Spleen (tissue), 7 donors: Measurements from ENCODE around the gene ANKFN1.

ENCODE experiments used
- POLR2A ChIP-seq, 3 donors: fragments of 450-650 bp; IDR thresholded peaks; one replicate each; pipeline ENCODE4 v1.5.1; 2017; ENCODE audit warnings: antibody characterized with exemption in 3 of 3, mild to moderate bottlenecking in 1 of 3
- POLR2AphosphoS5 ChIP-seq, 3 donors: sonication (generic); formaldehyde crosslinking; IDR thresholded peaks; one replicate each; pipeline ENCODE4 v1.5.1; 2017; ENCODE audit warnings: antibody characterized with exemption in 3 of 3
- TF ChIP-seq, protein P1 (sequence below), 11 experiments: fragments of 200-600 bp in 7 of 11; fragments of 450-650 bp in 4 of 11; sonication (generic) in 4 of 11; IDR thresholded peaks in 8 of 11; conservative IDR thresholded peaks in 3 of 11; 1 replicate in 7 of 11; 2 replicates in 4 of 11; pipeline versions ENCODE4 v1.4.0 to v1.8.0; 2016 to 2021; ENCODE audit warnings: antibody characterized with exemption in 11 of 11, inconsistent platforms in 4 of 11, mild to moderate bottlenecking in 1 of 11
- donor health status: DM: no; HTN: no; CAD: no; lungs with moderate emphysema.
- donor health status: DM: no; HTN: no; CAD: no.
- donor health status: DM: no; HTN: no; CAD: no.

DNA sequence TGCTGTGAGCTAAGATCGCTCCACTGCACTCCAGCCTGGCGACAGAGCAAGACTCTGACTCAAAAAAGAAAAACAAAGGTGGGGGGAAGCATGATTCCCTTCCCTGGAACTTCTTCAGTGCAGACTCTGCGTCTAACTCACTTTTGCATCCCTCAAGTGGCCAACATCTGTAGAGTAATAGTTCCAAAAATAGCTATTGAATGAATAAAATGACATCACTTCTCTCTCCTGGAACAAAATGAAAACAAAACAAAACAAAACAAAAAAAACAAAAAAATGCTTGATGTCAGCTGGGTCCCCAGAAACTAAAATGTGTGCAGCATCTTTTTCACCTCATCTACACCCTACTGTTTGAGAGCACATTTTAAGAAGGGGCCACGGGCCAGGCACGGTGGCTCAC, 242.5 kb downstream of the ANKFN1 start:
- TF ChIP-seq, protein P1, sequence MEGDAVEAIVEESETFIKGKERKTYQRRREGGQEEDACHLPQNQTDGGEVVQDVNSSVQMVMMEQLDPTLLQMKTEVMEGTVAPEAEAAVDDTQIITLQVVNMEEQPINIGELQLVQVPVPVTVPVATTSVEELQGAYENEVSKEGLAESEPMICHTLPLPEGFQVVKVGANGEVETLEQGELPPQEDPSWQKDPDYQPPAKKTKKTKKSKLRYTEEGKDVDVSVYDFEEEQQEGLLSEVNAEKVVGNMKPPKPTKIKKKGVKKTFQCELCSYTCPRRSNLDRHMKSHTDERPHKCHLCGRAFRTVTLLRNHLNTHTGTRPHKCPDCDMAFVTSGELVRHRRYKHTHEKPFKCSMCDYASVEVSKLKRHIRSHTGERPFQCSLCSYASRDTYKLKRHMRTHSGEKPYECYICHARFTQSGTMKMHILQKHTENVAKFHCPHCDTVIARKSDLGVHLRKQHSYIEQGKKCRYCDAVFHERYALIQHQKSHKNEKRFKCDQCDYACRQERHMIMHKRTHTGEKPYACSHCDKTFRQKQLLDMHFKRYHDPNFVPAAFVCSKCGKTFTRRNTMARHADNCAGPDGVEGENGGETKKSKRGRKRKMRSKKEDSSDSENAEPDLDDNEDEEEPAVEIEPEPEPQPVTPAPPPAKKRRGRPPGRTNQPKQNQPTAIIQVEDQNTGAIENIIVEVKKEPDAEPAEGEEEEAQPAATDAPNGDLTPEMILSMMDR (IDR thresholded peaks at IDR 0.05 in 8 of 11, conservative IDR thresholded peaks at IDR 0.05 in 3 of 11) = no peak
- no peak for TF ChIP-seq POLR2AphosphoS5 (IDR thresholded peaks at IDR 0.05)
- TF ChIP-seq POLR2A (IDR thresholded peaks at IDR 0.05) = no peak
